UCSD-AML1 (cell line): Measurements from ENCODE around the gene KCNQ2.
"Not testable (repeated sequence)": the region's sequence is repeated elsewhere in the genome, so short reads cannot be mapped to it uniquely, and the experiment has no call there.

ENCODE experiments used
- DNase-seq: peaks from one replicate; lab custom pipeline; 2025; ENCODE audit not compliant: unreplicated experiment; lab: John Stamatoyannopoulos, UW

Gene KCNQ2

GRCh38 chr20:63491078-63491477 is 18.6 kb upstream of the KCNQ2 start:
- DNase-seq, result no peak

- DNase-seq, result no peak
Measured at GRCh38 chr20:63490416-63490815, 18.0 kb upstream of the KCNQ2 start.

- DNase-seq, result no peak
Measured at GRCh38 chr20:63488315-63489251, 16.1 kb upstream of the KCNQ2 start.

- DNase-seq, result no peak
Measured at GRCh38 chr20:63487781-63488241, 15.4 kb upstream of the KCNQ2 start.

- no peak for DNase-seq
Measured at GRCh38 chr20:63487116-63487764, 14.8 kb upstream of the KCNQ2 start.

GRCh38 chr20:63486300-63486855 is 13.9 kb upstream of the KCNQ2 start:
- DNase-seq, result no peak

GRCh38 chr20:63484651-63485403 is 12.4 kb upstream of the KCNQ2 start:
- DNase-seq, result no peak

- no peak for DNase-seq
Measured at GRCh38 chr20:63484236-63484635, 11.8 kb upstream of the KCNQ2 start.

GRCh38 chr20:63483834-63484233 is 11.4 kb upstream of the KCNQ2 start:
- DNase-seq, result no peak

- DNase-seq, result no peak
Measured at GRCh38 chr20:63482021-63482587, 9.6 kb upstream of the KCNQ2 start.

- DNase-seq, result no peak
Measured at GRCh38 chr20:63481503-63481902, 9.0 kb upstream of the KCNQ2 start.

GRCh38 chr20:63479695-63480419 is 7.4 kb upstream of the KCNQ2 start:
- DNase-seq, result not testable (repeated sequence)

GRCh38 chr20:63478346-63479302 is 6.2 kb upstream of the KCNQ2 start:
- no peak for DNase-seq

GRCh38 chr20:63477944-63478343 is 5.5 kb upstream of the KCNQ2 start:
- no peak for DNase-seq

GRCh38 chr20:63477061-63477616 is 4.7 kb upstream of the KCNQ2 start:
- no peak for DNase-seq

- no peak for DNase-seq
Measured at GRCh38 chr20:63475209-63475608, 2.8 kb upstream of the KCNQ2 start.

- DNase-seq, result no peak
Measured at GRCh38 chr20:63473555-63474449, 1.3 kb upstream of the KCNQ2 start.
